ENCODE measurements around the gene TMEM132C.

DNA sequence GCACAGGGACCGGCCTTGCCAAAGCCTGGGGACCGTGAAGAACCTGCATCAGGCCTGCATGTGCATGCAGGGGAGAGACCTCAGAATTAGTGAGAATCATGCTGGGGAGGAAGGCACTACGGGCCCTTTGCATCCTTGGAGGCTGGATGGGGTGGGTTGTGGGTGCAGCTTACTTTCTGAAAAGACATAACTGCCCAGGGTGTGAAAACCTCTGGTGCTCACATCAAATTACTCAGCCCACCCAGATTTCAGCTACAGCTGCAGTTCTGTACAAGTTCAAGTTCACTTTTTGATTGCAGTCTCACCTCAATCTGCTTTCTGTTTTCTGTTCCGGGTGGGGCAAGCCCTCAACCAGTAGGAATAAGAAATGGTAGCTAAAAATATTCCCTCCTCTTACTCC, 426.1 kb downstream of the TMEM132C start:
- no peak for TF ChIP-seq RFX5 (IDR thresholded peaks at IDR 0.05; ENCODE audit: low read length)
- TF ChIP-seq, protein P1, sequence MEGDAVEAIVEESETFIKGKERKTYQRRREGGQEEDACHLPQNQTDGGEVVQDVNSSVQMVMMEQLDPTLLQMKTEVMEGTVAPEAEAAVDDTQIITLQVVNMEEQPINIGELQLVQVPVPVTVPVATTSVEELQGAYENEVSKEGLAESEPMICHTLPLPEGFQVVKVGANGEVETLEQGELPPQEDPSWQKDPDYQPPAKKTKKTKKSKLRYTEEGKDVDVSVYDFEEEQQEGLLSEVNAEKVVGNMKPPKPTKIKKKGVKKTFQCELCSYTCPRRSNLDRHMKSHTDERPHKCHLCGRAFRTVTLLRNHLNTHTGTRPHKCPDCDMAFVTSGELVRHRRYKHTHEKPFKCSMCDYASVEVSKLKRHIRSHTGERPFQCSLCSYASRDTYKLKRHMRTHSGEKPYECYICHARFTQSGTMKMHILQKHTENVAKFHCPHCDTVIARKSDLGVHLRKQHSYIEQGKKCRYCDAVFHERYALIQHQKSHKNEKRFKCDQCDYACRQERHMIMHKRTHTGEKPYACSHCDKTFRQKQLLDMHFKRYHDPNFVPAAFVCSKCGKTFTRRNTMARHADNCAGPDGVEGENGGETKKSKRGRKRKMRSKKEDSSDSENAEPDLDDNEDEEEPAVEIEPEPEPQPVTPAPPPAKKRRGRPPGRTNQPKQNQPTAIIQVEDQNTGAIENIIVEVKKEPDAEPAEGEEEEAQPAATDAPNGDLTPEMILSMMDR (IDR thresholded peaks at IDR 0.05), result no peak
- TF ChIP-seq JUND (IDR thresholded peaks at IDR 0.05), result no peak
- TF ChIP-seq NFIC (IDR thresholded peaks at IDR 0.05; ENCODE audit: borderline replicate concordance), result no peak
- TF ChIP-seq EP300 (IDR thresholded peaks at IDR 0.05; ENCODE audit: borderline replicate concordance in 1 of 2, low read depth in 1 of 2, low read length in 1 of 2), result no peak
- no peak for TF ChIP-seq SIN3A (IDR thresholded peaks at IDR 0.05; ENCODE audit: borderline replicate concordance, low read depth, low read length)
- TF ChIP-seq, protein P2, sequence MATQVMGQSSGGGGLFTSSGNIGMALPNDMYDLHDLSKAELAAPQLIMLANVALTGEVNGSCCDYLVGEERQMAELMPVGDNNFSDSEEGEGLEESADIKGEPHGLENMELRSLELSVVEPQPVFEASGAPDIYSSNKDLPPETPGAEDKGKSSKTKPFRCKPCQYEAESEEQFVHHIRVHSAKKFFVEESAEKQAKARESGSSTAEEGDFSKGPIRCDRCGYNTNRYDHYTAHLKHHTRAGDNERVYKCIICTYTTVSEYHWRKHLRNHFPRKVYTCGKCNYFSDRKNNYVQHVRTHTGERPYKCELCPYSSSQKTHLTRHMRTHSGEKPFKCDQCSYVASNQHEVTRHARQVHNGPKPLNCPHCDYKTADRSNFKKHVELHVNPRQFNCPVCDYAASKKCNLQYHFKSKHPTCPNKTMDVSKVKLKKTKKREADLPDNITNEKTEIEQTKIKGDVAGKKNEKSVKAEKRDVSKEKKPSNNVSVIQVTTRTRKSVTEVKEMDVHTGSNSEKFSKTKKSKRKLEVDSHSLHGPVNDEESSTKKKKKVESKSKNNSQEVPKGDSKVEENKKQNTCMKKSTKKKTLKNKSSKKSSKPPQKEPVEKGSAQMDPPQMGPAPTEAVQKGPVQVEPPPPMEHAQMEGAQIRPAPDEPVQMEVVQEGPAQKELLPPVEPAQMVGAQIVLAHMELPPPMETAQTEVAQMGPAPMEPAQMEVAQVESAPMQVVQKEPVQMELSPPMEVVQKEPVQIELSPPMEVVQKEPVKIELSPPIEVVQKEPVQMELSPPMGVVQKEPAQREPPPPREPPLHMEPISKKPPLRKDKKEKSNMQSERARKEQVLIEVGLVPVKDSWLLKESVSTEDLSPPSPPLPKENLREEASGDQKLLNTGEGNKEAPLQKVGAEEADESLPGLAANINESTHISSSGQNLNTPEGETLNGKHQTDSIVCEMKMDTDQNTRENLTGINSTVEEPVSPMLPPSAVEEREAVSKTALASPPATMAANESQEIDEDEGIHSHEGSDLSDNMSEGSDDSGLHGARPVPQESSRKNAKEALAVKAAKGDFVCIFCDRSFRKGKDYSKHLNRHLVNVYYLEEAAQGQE (IDR thresholded peaks at IDR 0.05; ENCODE audit: low read depth, low read length), result no peak
- no peak for TF ChIP-seq POLR2AphosphoS5 (IDR thresholded peaks at IDR 0.05; ENCODE audit: low read depth, low read length)
- TF ChIP-seq YY1 (IDR thresholded peaks at IDR 0.05; ENCODE audit: low read depth), result no peak

Data from SK-N-SH (cell line).